HG02884 (cell line): ENCODE data around the gene FOXO6.

Experiments
- ATAC-seq: cut with Tn5 transposase; IDR thresholded peaks from one replicate; pipeline ENCODE4 v1.9.1; 2021; ENCODE audit warnings: mild to moderate bottlenecking, moderate library complexity; ENCODE audit not compliant: unreplicated experiment

FOXO6 gene

DNA sequence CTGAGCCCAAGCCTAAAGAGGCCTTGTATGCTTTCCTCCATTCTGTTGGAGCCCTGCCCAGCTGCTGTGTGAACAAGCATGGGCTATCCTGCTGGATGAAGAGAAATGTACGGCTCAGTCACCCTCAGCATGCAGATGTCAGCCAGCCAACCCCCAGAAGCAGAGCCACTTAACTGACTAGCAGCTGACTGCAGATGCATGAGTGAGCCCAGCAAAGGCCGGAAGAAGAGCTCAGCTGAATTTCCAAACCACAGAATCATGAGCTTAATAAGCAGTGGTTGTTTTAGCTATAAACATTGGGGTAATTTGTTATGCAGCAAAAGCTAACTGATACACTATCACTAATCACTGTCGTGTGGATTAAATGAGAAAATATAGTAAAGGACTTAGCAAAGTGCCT lies 39.0 kb downstream of the FOXO6 start:
- ATAC-seq = no peak

DNA sequence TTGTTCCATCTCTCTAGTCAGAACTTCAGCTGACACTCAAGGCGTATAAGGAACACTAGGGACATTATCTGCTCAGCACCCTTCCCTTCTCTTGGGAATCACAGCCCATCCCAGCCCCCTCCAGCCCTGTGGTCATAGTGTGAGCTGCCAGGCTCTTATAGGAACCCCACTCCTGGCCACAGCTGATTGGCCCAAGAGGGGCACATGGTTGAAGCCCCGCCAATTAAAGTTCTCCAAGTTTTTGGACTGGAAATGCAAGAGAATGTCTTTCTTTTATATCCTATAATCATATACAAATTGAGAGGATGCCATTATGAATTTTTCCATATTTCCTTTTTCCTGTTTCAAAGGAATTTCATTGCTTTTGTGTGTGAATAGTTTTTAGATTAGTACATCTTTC lies 40.7 kb downstream of the FOXO6 start:
- ATAC-seq = no peak

DNA sequence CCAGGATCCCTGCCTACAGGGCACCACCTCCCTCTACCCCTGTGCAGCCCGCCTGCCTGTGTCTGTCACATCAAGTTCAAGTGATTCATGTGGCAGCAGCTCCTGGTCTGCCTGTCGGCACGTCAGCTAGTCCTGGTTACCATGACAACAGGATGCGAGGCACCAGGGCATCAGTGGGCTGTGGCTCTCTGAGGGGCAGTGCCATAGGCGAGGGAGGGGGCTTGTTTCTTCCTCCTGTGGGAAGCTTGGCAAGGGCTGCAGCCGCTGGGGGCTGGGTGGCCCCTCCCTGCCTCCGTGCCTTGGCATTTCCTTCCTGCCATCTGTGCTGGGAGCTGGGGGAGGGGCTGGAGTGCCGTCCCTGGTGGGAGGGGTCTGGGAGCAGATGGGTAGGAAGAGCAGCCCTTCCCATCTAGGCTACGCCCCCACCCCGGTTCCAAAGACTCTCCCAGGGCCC lies 43.1 kb downstream of the FOXO6 start:
- ATAC-seq = no peak

DNA sequence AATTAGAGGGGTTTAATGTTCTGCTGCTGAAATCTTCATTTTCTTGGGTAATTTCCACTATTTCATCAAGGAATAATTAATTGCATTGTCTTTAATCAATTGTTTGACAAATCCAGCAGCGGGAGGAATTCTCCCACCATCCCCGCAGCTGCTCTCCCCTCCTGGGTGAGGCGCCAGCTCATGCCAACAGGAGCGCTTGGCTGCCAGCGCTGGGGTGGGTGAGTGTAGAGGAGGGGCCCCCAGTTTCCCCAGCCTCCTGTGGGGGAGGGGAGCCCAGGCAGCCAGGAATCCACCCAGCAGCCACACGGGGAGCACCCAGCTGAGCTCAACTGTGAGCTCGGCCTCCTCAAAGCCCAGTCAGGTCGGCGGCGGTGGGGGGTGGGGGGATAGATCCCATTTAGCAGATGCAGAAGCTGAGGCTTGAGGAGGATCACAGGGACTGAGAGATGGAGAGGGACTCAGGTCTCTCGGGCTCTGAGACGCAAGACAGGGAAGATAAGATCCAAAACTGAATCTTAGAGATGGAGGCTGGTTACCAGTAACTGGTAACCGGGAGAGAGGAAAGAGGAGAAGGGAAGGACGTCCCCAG lies 46.5 kb downstream of the FOXO6 start:
- ATAC-seq = no peak

DNA sequence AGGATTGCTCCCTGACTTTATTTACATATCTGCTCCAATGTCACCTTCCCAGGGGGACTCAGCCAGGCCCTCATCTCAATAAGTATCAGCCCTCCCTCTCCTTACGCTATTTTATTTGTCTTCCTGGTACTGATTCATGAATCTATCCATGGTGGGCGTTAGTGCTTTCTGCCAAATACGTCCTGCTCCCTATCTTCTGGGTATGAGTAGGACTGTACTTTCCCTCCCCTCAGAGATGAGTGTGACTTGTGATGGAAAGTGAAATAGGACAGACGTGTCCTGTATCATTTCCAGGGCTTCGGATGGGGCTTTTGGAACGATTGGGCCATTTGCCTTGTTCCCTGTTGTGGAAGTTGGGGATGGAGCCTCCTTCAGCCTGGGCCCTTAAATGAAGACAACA lies 47.5 kb downstream of the FOXO6 start:
- ATAC-seq = no peak

DNA sequence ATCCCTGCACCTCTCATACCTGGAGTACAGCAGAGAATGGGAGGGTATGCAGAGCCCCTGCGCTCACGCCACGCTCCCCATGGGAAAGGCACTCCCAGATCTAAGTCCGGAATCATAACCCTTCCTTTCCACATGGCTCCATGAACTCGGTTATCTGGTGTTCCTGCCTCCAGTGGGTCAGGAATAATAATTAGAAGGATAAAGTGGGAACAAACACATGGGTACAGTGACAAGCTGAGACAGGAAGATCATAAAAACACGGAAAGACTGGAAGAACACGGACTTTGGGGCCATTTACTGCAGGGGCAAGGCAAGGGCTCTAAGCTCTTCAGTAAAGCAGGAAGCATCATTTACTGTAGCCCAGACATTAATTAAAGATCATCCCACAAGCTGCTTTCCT lies 48.6 kb downstream of the FOXO6 start:
- ATAC-seq = no peak

DNA sequence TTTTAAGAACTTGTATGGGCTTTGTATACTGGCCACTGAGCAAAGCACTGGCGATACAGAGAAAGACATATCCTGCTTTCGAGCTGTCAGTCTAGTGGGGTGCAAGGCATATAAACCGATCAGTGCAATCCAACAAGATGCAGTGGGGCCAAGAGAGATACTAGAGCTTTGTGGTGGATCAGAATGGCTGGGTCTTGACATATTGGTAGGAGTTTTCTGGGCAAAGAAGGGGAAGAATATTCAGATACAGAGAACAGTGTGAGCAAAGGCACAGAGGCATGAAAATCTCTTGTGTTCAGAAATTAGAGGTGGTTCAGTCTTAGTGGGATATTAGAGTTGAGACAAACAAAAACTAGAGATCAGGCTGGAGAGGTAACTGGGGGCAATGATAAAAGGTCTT lies 49.2 kb downstream of the FOXO6 start:
- no peak for ATAC-seq

DNA sequence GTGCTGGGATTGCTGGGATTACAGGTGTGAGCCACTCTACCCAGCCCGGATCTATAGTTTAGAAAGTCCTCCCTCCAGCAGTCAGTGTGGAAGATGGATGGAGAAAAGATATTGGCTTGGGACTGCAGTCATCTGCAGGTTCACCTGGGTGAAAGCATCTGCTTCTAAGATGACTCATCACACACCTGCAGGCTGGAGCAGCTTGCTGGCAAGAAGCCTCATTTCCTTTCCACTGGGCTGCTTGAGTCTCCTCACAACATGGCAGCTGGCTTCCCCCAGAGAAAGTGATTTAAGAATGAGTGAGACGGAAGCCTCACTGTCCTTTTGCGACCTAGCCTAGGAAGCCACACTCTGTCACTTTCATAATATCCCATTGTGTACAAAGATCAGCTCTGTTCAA lies 50.0 kb downstream of the FOXO6 start:
- ATAC-seq = no peak

DNA sequence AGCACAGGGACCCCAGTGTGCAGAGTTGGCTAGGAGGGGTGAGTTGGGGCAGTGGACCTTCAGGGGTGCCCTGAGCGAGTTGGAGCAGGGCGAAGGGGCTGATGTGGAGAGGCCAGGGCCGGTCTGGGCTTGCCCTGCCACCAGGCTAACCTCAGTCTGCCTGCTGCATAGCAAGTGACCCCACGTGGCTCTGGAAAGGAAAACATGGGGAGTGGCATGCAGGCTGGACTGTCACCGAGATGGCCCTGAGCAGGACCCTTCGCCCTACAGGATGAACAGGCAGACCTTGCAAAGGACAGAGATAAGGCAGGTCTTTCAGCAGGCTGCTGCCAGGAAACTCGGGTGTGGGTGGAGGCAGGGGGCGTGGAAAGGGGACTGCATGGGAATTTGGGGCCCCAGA lies 51.5 kb downstream of the FOXO6 start:
- no peak for ATAC-seq

DNA sequence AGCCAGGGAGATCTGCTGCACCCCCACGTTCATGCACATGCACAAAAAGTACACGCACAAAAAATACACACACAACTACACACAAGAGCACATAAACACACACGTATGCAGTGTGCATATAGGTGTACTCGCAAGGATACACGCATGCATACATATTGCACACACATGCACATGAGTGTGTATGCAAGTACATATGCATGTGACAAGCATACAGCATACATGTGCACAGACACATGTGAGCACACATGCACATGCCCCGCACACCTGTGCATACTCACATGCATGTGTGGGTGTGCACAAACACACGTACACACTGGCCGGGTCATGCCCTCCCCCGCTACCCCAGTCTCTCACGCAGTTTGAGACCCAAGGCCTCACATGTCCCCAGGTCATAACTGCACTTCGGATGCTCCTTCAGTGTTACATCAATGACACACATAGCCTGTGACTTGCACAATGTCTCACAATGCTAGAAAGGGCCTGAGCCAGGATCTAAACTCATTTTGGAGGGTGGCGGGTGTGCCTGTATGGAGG lies 52.6 kb downstream of the FOXO6 start:
- ATAC-seq = no peak

DNA sequence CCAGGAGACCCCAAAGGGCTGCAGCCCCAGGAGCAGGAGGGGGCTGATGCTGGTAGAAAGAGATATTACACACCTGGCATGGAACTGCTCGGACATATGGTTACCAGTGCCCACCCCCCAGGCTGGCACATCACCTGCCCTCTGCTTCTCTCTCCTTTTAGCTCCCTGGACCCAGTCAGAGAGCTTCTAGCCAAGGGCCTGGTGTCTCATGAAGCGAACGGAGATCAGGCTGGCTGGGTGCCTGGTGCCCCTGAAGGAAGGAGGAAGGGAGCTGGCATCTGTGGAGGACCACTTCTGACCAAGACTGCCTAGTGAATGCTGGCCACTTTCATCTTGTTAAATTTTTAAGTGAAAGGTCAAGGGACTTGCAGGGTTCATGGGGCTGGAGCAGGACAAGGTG lies 53.1 kb downstream of the FOXO6 start:
- ATAC-seq = no peak

DNA sequence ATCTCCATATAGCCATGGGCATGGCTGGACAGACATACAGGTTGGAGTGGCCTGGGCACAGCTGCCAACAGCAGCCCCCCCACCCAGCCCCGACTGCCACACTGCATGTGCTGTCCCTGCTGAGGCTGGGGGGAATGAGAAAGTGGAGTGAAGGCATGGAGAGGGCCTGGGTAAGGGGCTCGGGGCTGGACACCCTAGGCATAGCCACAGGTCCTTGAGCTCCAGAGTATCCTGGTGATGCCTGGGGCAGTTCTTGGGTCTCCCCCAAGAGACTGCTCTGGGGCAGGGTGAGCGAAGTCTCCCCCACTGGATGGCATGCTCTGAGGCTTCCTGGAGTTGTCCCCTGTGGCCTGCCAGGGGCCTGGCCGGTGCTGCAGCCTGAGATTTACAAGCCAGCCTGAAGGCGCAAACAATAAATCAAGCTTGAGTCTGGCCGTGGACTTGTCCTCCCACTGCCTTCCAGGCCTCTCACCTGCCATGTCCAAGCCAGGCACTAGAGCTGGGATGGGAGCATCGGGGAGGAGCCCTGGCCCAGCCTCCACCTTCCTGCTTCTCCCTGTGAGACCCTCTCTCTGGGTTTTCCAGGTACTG lies 53.6 kb downstream of the FOXO6 start:
- ATAC-seq = no peak

DNA sequence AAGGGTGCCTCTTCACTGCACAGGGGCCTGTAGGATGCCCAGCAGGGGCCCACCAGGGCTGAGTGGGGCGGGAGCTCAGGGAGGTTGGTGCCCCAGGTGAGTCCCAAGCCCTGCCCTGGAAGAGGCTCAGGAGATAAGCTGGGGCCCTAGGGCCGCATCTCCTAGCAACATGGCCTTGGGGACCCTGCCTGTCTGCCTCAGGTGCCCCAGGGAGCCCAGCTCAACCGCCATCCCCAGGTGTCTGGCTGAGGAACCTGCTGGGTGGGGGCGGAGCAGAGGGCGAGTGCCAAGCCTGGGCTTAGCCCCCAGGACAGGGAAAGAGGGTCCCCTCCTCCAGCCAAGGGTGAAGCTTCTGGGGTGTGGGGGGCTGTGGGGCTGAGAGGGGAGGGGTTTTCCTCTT lies 54.8 kb downstream of the FOXO6 start:
- ATAC-seq = no peak

DNA sequence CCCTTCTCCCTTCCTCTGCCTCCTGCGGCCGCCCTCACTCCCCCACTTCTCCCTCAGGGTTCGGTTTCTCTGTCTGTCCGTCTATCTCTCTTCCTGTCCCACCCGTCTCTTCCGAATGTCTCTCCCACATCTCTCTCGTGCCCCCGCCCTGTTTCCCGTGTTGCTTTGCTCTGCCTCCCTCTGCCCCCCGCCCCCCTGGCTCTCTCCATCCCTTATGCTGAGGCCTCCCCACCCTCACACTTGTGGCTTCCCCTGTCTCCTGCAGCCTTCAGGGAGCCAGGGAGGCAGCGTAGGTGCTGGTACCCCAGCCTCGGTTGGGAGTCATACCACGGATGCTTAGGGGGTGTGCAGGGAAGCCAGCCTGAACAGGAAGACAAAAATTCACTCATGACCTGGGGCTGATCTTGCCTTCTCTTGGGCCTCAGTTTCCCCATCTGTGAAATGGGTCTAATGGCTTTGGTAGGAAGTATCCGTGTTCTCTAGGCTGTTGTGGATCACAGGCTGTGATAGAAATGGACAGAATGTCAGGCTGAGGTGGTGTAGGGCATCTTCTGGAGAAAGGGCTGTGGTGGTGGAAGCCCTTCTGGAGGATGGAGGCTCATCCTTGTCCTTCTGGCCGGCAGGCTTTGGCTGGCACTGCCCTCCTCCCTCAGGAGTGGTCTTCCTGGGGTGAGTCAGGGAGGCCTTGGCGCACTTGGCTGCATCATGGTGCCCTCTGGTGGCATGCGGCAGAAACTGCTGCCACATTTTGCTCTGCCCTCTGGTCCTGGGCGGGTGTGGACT lies 55.5 kb downstream of the FOXO6 start:
- no peak for ATAC-seq

DNA sequence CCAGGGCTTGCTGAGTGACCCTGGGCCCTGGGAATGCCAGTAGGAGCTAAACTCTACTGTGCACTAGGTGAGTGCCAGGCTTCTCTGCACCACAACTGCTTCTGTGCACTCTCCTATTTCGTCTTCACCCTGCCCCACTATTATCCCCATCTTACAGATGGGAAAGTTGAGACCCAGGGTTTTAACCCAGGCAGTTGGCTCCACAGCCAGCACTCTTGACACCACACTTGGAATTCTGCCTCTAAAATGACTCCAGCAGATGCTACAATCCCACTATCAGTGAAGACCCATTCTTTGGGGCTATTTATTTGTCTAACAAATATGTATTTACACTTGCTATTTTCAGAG lies 56.1 kb downstream of the FOXO6 start:
- no peak for ATAC-seq

DNA sequence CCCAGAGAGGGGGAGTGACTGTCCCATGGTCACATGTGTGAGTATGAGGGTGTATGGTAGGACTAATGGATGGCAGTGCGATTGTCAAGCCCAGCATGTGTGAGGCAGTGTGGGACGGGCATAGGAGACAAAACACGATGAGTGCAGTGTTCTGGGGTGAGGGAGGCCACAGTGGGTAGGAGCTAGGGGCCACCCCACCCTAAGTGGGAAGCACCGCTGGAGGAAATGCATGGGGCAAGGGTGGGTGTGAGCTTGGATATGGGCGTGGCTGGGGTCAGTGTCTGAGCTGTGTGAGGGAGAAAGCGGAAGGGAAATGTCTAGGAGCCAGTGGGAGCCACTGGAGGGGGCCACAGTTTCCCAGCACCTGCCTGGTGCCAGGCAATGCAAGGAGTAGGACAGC lies 56.5 kb downstream of the FOXO6 start:
- ATAC-seq = no peak

DNA sequence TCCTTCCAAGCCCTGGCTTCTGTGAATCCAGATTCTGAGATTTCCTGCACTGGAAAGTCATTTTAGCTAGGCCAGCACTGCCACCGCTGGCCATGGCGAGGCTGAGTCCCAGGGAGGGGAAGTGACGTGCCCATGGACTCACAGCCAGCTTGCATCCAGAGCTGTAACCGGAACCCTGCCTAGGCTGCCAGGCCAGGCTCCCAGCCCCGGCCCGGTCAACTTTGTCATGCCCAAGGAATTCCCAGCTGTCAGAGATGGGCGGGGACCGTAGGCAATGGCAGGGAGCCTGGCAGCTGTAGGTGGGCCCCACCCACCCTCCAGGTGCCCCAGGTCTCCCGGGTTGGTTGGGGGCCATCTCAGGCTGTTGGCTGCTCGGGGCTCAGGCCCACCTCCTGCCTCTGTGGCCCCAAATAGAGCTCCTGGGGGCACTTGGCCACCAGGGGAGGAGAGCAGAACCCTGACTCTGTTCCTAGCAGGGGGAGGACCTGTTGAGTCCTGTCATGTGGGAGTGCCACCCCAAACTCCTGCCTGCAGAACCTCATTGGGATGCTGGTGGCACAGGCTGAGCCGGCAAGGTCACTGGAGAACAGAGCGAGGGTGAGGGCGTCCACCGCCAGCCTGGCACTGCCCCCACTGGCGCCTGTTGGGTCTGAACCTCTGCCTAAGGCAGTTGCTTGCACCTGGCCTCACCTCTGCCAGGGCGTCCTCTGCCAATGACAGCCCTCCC lies 57.8 kb downstream of the FOXO6 start:
- ATAC-seq = no peak

DNA sequence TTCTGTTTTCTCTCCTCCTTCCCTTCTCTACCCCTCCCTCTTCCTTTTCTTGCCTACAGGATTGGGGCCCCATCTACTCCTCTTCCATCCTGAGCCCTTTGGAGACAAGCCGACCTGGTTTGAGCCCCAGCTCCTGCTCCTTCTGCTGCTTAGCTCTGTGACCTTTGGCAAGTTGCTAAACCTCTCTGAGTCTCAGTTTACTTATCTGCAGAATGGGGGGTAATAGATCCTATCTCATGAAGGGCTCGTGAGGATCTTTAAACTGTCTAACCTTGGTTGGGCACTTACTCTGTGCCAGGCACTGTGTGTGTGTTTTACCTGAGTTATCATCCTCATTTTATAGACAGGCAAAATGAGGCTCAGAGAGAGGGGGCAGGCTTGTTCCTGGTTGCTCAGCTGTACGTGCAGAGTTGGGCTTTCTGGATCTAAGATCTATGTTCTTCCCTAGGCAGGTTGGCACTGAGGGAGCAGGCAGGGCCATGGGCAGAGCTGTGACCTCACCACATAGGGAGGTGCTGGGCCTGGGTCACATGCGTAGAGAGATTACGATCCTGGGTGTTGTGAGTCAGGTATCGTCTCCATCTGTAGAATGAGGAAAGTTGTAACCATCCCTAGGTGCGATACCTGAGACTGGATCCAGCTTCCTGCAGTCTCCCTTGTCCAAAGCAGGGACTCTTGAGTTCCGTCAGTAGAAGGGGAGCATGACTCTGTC lies 58.5 kb downstream of the FOXO6 start:
- ATAC-seq = no peak

DNA sequence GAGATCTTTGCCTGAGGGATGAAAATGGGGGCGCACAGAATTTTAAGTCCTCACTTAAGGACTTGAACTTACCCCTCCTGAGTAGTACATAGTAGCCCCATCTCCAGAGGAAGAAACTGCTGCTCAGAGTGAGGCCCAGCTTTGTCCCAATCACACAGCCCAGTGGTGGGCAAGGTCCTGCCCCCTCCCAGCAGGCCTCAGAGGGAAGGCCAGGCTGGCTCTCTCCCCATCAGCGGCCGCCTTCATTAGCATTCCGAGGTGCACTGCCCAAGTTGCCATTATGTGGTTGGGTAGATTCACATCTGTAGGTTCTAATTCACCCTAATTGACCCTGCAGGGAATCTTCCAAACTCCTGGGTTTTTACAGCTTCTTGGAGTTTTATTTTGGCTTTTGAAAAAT lies 59.1 kb downstream of the FOXO6 start:
- ATAC-seq = no peak

DNA sequence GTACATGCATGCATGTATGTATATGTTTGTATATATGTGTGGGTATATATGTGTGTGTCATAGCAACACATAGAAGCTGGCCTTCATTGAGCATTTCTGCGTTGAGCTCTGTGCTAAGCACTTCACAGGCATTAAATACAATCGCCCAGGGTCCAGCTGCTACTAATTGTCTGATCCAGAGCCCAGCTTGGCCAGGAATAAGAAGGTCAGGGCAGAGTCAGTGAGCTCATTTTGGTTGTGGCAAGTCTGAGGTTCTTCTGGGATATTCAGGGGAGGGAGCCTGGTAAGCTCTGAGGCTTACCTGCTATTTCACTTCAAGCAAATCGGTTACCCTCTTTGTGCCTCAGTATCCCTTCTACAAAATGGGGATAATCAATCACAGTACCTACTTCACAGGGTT lies 59.6 kb downstream of the FOXO6 start:
- no peak for ATAC-seq

DNA sequence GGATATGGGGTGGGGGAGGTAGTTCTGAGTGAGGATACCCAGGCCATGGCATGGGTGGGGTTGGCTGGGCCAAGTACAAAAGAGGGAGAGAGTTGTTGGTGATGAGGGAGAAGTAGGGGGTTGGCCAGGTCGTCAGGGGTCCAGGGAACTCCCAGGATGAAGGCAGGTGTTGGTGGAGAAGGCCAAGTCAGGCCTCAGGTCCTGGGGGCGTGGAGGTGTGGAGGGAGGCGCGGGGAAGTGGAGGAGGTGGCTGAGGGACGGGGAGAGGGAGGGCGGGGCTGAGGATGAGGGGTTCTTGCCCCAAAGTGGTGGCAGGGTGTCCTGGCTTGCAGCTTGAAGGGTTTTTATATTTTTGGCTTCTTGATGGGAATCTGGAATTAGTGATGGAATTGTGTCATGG lies 61.1 kb downstream of the FOXO6 start:
- ATAC-seq = no peak
